Measurements from ENCODE around the gene STAT1. TPM values are rescaled to one million over a fixed set of nuclear protein-coding genes. Genes with fewer than 3 reads are reported as not detected.

The STAT1 gene
- polyA plus RNA-seq, 1 donor (not counting 4 experiments of a cell fraction or from before 2014, with no cell fraction given), result 181 TPM

DNA sequence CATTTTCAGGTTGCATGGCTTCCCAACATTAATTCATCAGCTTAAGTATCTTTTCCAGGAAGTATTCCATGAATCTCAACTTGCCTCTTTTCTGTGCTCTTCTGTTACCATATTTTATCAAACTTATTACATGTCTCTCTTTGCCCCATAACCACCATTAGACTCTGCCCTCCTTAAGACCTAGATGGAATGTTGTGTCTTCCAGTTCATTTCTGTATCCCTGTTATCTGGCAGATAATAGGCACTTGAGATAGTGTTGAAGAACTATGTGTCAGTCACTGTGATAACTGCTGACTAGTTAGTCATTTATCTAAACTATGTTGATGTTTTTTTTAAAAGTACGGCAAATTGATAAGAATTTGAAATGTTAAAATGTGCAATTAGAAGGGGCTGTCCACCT, 91.6 kb downstream of the STAT1 start:
- H3K4me2 ChIP-seq (ENCODE audit: control insufficient read depth, extremely low read depth, insufficient read depth, low read depth, low read length), result no peak overlapping the region
- H3K4me3 ChIP-seq (ENCODE audit: control insufficient read depth in 2 of 3, extremely low read depth in 1 of 3, insufficient read depth in 2 of 3, low read depth in 1 of 3, low read length in 3 of 3), result no peak overlapping the region
- TF ChIP-seq, protein P1, sequence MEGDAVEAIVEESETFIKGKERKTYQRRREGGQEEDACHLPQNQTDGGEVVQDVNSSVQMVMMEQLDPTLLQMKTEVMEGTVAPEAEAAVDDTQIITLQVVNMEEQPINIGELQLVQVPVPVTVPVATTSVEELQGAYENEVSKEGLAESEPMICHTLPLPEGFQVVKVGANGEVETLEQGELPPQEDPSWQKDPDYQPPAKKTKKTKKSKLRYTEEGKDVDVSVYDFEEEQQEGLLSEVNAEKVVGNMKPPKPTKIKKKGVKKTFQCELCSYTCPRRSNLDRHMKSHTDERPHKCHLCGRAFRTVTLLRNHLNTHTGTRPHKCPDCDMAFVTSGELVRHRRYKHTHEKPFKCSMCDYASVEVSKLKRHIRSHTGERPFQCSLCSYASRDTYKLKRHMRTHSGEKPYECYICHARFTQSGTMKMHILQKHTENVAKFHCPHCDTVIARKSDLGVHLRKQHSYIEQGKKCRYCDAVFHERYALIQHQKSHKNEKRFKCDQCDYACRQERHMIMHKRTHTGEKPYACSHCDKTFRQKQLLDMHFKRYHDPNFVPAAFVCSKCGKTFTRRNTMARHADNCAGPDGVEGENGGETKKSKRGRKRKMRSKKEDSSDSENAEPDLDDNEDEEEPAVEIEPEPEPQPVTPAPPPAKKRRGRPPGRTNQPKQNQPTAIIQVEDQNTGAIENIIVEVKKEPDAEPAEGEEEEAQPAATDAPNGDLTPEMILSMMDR (optimal IDR thresholded peaks at IDR 0.05 in 1 of 3, IDR thresholded peaks at IDR 0.05 in 1 of 3, conservative IDR thresholded peaks at IDR 0.05 in 1 of 3; ENCODE audit: extremely low read depth in 1 of 3, insufficient read depth in 2 of 3, low read length in 3 of 3), result no peak
- H3K27ac ChIP-seq (ENCODE audit: control insufficient read depth, insufficient read depth, low read length), result no peak overlapping the region
- no peak for DNase-seq (ENCODE audit: low read depth, low spot score)
- peaks cover 5% of the 10 kb centered on the region for H3K79me2 ChIP-seq (ENCODE audit: control insufficient read depth, insufficient read depth, low read length)
- H3K36me3 ChIP-seq (ENCODE audit: control insufficient read depth in 2 of 2, extremely low read depth in 1 of 2, insufficient read depth in 2 of 2, low read length in 2 of 2), result peaks cover 12 to 23% of the 10 kb centered on the region in 2 experiments
- H3K27me3 ChIP-seq (ENCODE audit: control insufficient read depth, extremely low read depth, insufficient read depth, low read length), result no peaks in the 10 kb centered on the region
- no peaks in the 10 kb centered on the region for H4K20me1 ChIP-seq (ENCODE audit: control insufficient read depth, extremely low read depth, insufficient read depth, low read length)
- no peak for FAIRE-seq
- no peaks in the 10 kb centered on the region for H3K9me1 ChIP-seq (ENCODE audit: control insufficient read depth, extremely low read depth, insufficient read depth, low read length)
- dilution Hi-C loops (cut with MboI; ENCODE audit: extremely low pct_ligation_motif_present, low sequenced_read_pairs), result no loop called here
- H3K9ac ChIP-seq (ENCODE audit: control insufficient read depth, extremely low read depth, insufficient read depth, low read length), result no peak overlapping the region
- no peaks in the 10 kb centered on the region for H3K9me3 ChIP-seq (ENCODE audit: control insufficient read depth, low read depth, low read length)
- peaks cover 6% of the 10 kb centered on the region for H3K4me1 ChIP-seq (ENCODE audit: control insufficient read depth, extremely low read depth, insufficient read depth, low read length)
- no peak overlapping the region for H2AFZ ChIP-seq (ENCODE audit: control insufficient read depth, low read length)

DNA sequence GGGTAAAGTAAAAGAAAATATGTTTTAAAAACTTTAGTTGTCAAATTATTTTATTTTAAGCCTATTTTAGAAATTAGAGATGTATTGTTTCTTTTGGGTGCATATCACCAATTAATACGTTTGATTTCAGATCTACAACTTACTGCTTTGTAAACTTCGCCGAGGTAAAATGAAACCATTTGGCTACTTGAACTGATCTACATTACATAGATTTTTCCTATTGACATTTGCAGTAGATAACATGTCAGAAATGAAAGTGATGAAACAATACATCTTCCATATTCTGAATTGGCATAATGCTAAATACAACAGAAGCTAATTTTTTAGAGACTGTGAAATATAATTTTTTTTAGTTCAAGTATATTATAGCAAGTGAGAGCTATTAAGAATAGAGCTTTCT, 93.9 kb downstream of the STAT1 start:
- Histone ChIP-seq H3K4me1 (ENCODE audit: control insufficient read depth, extremely low read depth, insufficient read depth, low read length) (no peaks in the 10 kb centered on the region), H3K4me2 (ENCODE audit: control insufficient read depth, extremely low read depth, insufficient read depth, low read depth, low read length) (no peak overlapping the region), H3K9ac (ENCODE audit: control insufficient read depth, extremely low read depth, insufficient read depth, low read length) (no peak overlapping the region), H3K36me3 (ENCODE audit: control insufficient read depth in 2 of 2, extremely low read depth in 1 of 2, insufficient read depth in 2 of 2, low read length in 2 of 2) (peaks cover 13 to 16% of the 10 kb centered on the region in 2 experiments), H3K79me2 (ENCODE audit: control insufficient read depth, insufficient read depth, low read length) (peaks cover 5% of the 10 kb centered on the region), H3K27ac (ENCODE audit: control insufficient read depth, insufficient read depth, low read length) (no peak overlapping the region), H3K27me3 (ENCODE audit: control insufficient read depth, extremely low read depth, insufficient read depth, low read length) (no peaks in the 10 kb centered on the region), H3K4me3 (ENCODE audit: control insufficient read depth in 2 of 3, extremely low read depth in 1 of 3, insufficient read depth in 2 of 3, low read depth in 1 of 3, low read length in 3 of 3) (no peak overlapping the region), H2AFZ (ENCODE audit: control insufficient read depth, low read length) (no peak overlapping the region), H3K9me1 (ENCODE audit: control insufficient read depth, extremely low read depth, insufficient read depth, low read length) (no peaks in the 10 kb centered on the region), H4K20me1 (ENCODE audit: control insufficient read depth, extremely low read depth, insufficient read depth, low read length) (no peaks in the 10 kb centered on the region), H3K9me3 (ENCODE audit: control insufficient read depth, low read depth, low read length) (no peaks in the 10 kb centered on the region)
- no peak for TF ChIP-seq EZH2 (IDR thresholded peaks at IDR 0.05; ENCODE audit: low read length)
- TF ChIP-seq, protein P1 (optimal IDR thresholded peaks at IDR 0.05 in 1 of 3, IDR thresholded peaks at IDR 0.05 in 1 of 3, conservative IDR thresholded peaks at IDR 0.05 in 1 of 3; ENCODE audit: extremely low read depth in 1 of 3, insufficient read depth in 2 of 3, low read length in 3 of 3), result no peak
- dilution Hi-C loops (cut with MboI; ENCODE audit: extremely low pct_ligation_motif_present, low sequenced_read_pairs), result no loop called here
- no peak for FAIRE-seq
- no peak for DNase-seq (ENCODE audit: low read depth, low spot score)

Other genes starting within 250 kb of the STAT1 start
- 70.9 to 130 TPM (median 98.4 TPM) in 3 replicates for gene GLS, start 133.3 kb downstream of the STAT1 start, polyA plus RNA-seq
- 1.6 to 3.3 TPM (median 2.0 TPM) in 3 replicates for gene STAT4, start 136.8 kb upstream of the STAT1 start, polyA plus RNA-seq
- 178 to 277 TPM (median 204 TPM) in 3 replicates for gene MYO1B, start 231.2 kb upstream of the STAT1 start, polyA plus RNA-seq

Data from keratinocyte (primary cell).